Measurements from ENCODE around the gene MCF2L2. TPM values are rescaled to one million over a fixed set of nuclear protein-coding genes. Genes with fewer than 3 reads are reported as not detected.

Gene MCF2L2
- total and polyA plus RNA-seq, 9 of the 15 experiments (the other 6 are each of a cell fraction or from before 2014, with no cell fraction given) = 0.56 to 4.2 (median 3.0) TPM

DNA sequence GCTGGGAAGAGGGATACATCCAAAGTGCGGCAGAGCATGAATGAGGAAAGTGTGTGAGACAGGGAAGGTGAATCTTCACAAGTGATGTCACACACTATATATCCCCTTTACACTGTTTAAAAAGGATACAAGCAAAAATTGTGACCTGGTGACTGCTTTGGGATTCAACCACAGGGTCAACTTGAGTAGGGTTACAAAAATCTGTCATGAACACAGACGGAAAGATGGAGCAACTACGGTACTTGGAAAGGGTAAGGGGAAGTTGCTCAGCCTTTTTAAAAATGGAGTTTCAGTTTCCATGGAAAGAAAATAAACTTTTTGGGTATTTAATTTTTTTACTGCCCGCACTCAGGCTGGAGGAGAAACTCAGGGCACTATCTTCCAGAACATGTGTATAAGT, 115.1 kb downstream of the MCF2L2 start:
- Histone ChIP-seq H3K9me1 (ENCODE audit: control insufficient read depth, insufficient read depth, low read length) (no peaks in the 10 kb centered on the region), H3K4me3 (no peak overlapping the region), H4K20me1 (replicated peaks; ENCODE audit: control insufficient read depth, insufficient read depth, low read length) (no peaks in the 10 kb centered on the region), H3K79me2 (ENCODE audit: control insufficient read depth, insufficient read depth, low read length) (no peaks in the 10 kb centered on the region), H2AFZ (ENCODE audit: low read depth, low read length) (no peak overlapping the region), H3K27ac (ENCODE audit: extremely low read depth, low read depth, low read length) (no peak overlapping the region), H3K4me1 (replicated peaks in 1 of 2; ENCODE audit: control insufficient read depth in 2 of 2, insufficient read depth in 2 of 2, low read length in 2 of 2) (peaks cover 0 to 3% of the 10 kb centered on the region in 2 experiments; a peak in 2 of 5 replicates), H3K36me3 (ENCODE audit: control insufficient read depth, insufficient read depth, low read length) (no peaks in the 10 kb centered on the region; the same call in 2 of the 3 replicates), H3K27me3 (ENCODE audit: control insufficient read depth in 2 of 2, insufficient read depth in 2 of 2, low read length in 2 of 2) (no peaks in the 10 kb centered on the region), H3K9ac (ENCODE audit: insufficient read depth in 1 of 2, low read depth in 2 of 2, low read length in 2 of 2) (no peak overlapping the region), H3K4me2 (ENCODE audit: insufficient read depth, low read length) (no peak overlapping the region), H3K9me3 (replicated peaks; ENCODE audit: control insufficient read depth, insufficient read depth, low read depth, low read length) (no peaks in the 10 kb centered on the region)
- in situ Hi-C loops (cut with MboI) = no loop called here
- CTCF ChIA-PET (ENCODE audit: low intra/inter-chr PET ratio) = no interaction called here
- no TSS peak for BruUV-seq (replicated peaks)
- FAIRE-seq (no peak), ATAC-seq (no peak), DNase-seq (ENCODE audit: extremely low read depth in 1 of 4, low spot score in 3 of 4) (no peak)
- POLR2A ChIA-PET = interaction anchor here (1.0 to 1.5 kb wide), 3 partner anchors 9 to 39 kb away, joined by 3 to 5 read pairs (median 4); no protein-coding TSS in a partner anchor
- WGBS (ENCODE audit: insufficient coverage, low coverage, missing lambda C conversion rate) = 76% methylated on average over 4 of the region's 4 CpGs
- intact Hi-C loops (cut with micrococcal nuclease) = no loop called here
- no peak for TF ChIP-seq SMAD2 (IDR thresholded peaks at IDR 0.05; ENCODE audit: low read depth, low read length)
- TF ChIP-seq CBX5 (IDR thresholded peaks at IDR 0.05; ENCODE audit: borderline replicate concordance, low read depth) = no peak
- TF ChIP-seq ASH1L (IDR thresholded peaks at IDR 0.05; ENCODE audit: borderline replicate concordance, low read depth, partially characterized antibody) = no peak
- no peak for TF ChIP-seq RBM15 (IDR thresholded peaks at IDR 0.05; ENCODE audit: insufficient read depth, low read length)
- TF ChIP-seq HDAC6 (IDR thresholded peaks at IDR 0.05; ENCODE audit: low read depth, low read length) = no peak
- TF ChIP-seq ETV5 (CRISPR knock-in tag; IDR thresholded peaks at IDR 0.05; ENCODE audit: low read depth) = no peak
- no peak for TF ChIP-seq RFX5 (IDR thresholded peaks at IDR 0.05; ENCODE audit: low read depth, low read length)
- TF ChIP-seq JUN (IDR thresholded peaks at IDR 0.05; ENCODE audit: borderline replicate concordance, low read depth, low read length) = no peak
- TF ChIP-seq JUN (CRISPR knock-in tag; IDR thresholded peaks at IDR 0.05; ENCODE audit: borderline replicate concordance) = no peak
- TF ChIP-seq FOXJ2 (tag; IDR thresholded peaks at IDR 0.05) = no peak
- TF ChIP-seq, protein P1, sequence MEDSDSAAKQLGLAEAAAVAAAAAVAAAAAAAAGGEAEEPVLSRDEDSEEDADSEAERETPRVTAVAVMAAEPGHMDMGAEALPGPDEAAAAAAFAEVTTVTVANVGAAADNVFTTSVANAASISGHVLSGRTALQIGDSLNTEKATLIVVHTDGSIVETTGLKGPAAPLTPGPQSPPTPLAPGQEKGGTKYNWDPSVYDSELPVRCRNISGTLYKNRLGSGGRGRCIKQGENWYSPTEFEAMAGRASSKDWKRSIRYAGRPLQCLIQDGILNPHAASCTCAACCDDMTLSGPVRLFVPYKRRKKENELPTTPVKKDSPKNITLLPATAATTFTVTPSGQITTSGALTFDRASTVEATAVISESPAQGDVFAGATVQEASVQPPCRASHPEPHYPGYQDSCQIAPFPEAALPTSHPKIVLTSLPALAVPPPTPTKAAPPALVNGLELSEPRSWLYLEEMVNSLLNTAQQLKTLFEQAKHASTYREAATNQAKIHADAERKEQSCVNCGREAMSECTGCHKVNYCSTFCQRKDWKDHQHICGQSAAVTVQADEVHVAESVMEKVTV (CRISPR knock-in tag; IDR thresholded peaks at IDR 0.05) = no peak
- TF ChIP-seq, protein P2, sequence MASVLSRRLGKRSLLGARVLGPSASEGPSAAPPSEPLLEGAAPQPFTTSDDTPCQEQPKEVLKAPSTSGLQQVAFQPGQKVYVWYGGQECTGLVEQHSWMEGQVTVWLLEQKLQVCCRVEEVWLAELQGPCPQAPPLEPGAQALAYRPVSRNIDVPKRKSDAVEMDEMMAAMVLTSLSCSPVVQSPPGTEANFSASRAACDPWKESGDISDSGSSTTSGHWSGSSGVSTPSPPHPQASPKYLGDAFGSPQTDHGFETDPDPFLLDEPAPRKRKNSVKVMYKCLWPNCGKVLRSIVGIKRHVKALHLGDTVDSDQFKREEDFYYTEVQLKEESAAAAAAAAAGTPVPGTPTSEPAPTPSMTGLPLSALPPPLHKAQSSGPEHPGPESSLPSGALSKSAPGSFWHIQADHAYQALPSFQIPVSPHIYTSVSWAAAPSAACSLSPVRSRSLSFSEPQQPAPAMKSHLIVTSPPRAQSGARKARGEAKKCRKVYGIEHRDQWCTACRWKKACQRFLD (CRISPR knock-in tag; IDR thresholded peaks at IDR 0.05) = no peak
